ENCODE data around the gene LAMC2. TPM values are rescaled to one million over a fixed set of nuclear protein-coding genes. Genes with fewer than 3 reads are reported as not detected.

The LAMC2 gene
- total RNA-seq, 1 donor, result 3.3 TPM

DNA sequence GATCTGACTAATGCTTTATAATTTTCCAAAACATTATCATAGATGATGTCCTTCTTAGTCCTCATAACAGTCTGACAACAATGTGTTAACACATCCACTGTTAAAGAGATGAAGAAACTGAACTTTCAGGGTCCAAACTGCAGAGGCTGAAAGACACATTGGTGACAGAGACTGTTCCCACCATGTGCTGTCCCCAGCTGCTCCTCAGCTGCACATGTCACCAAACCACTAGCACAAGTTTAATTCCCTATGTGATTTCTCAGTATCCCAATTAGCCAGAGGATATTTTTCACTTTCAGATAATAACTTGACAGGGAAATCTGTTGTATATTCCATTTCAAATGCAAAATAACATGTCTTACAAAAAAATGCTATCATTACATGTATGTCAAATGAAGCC lies 24.6 kb downstream of the LAMC2 start:
- no peaks in the 10 kb centered on the region for H3K36me3 ChIP-seq (ENCODE audit: insufficient read depth, low read length)

DNA sequence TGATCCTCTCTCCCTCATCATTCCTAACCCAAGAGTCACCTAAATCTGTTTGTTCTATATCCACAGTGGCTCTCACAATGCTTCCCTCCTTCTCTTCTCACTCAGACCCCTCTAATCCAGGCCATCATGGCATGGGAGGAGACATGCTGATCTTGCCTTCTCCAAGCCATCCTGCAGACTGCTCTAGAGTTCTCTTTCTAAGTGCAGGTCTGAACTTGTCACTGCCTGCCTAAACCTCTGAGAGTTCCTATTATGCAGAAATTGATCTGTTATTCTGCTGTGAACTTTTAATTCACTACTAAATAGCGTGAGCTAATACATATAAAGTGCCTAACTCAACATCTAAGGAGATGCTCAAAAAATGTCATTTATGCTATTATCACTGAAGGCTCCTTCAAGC lies 26.8 kb downstream of the LAMC2 start:
- Histone ChIP-seq H4K20me1 (ENCODE audit: insufficient read depth, low read length) (no peaks in the 10 kb centered on the region), H3K36me3 (ENCODE audit: insufficient read depth, low read length) (no peaks in the 10 kb centered on the region), H3K27ac (ENCODE audit: low read depth, low read length) (no peak overlapping the region), H3K9me3 (ENCODE audit: low read depth, low read length) (no peaks in the 10 kb centered on the region), H3K4me1 (ENCODE audit: insufficient read depth, low read length) (peaks cover 12% of the 10 kb centered on the region), H3K4me2 (ENCODE audit: insufficient read depth, low read length) (no peak overlapping the region), H2AFZ (ENCODE audit: low read length) (no peak overlapping the region), H3K79me2 (ENCODE audit: insufficient read depth, low read length) (no peaks in the 10 kb centered on the region), H3K27me3 (ENCODE audit: insufficient read depth, low read length) (no peaks in the 10 kb centered on the region), H3K4me3 (ENCODE audit: insufficient read depth, low read length) (no peak overlapping the region)
- DNase-seq (ENCODE audit: insufficient read length, low spot score, missing footprints), result no peak
- TF ChIP-seq, protein P1, sequence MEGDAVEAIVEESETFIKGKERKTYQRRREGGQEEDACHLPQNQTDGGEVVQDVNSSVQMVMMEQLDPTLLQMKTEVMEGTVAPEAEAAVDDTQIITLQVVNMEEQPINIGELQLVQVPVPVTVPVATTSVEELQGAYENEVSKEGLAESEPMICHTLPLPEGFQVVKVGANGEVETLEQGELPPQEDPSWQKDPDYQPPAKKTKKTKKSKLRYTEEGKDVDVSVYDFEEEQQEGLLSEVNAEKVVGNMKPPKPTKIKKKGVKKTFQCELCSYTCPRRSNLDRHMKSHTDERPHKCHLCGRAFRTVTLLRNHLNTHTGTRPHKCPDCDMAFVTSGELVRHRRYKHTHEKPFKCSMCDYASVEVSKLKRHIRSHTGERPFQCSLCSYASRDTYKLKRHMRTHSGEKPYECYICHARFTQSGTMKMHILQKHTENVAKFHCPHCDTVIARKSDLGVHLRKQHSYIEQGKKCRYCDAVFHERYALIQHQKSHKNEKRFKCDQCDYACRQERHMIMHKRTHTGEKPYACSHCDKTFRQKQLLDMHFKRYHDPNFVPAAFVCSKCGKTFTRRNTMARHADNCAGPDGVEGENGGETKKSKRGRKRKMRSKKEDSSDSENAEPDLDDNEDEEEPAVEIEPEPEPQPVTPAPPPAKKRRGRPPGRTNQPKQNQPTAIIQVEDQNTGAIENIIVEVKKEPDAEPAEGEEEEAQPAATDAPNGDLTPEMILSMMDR (IDR thresholded peaks at IDR 0.05; ENCODE audit: extremely low read depth, low read depth, low read length), result no peak

More for the DNA sequence above, 24.6 kb downstream of the LAMC2 start:
- Histone ChIP-seq H3K27ac (ENCODE audit: low read depth, low read length) (no peak overlapping the region), H3K4me2 (ENCODE audit: insufficient read depth, low read length) (no peak overlapping the region), H3K79me2 (ENCODE audit: insufficient read depth, low read length) (no peaks in the 10 kb centered on the region), H2AFZ (ENCODE audit: low read length) (peak overlapping the region; percentile 27), H4K20me1 (ENCODE audit: insufficient read depth, low read length) (no peaks in the 10 kb centered on the region), H3K4me3 (ENCODE audit: insufficient read depth, low read length) (no peak overlapping the region), H3K9me3 (ENCODE audit: low read depth, low read length) (no peaks in the 10 kb centered on the region), H3K4me1 (ENCODE audit: insufficient read depth, low read length) (peaks cover 16% of the 10 kb centered on the region), H3K27me3 (ENCODE audit: insufficient read depth, low read length) (no peaks in the 10 kb centered on the region)
- no peak for DNase-seq (ENCODE audit: insufficient read length, low spot score, missing footprints)
- TF ChIP-seq, protein P1 (IDR thresholded peaks at IDR 0.05; ENCODE audit: extremely low read depth, low read depth, low read length), result no peak

DNA sequence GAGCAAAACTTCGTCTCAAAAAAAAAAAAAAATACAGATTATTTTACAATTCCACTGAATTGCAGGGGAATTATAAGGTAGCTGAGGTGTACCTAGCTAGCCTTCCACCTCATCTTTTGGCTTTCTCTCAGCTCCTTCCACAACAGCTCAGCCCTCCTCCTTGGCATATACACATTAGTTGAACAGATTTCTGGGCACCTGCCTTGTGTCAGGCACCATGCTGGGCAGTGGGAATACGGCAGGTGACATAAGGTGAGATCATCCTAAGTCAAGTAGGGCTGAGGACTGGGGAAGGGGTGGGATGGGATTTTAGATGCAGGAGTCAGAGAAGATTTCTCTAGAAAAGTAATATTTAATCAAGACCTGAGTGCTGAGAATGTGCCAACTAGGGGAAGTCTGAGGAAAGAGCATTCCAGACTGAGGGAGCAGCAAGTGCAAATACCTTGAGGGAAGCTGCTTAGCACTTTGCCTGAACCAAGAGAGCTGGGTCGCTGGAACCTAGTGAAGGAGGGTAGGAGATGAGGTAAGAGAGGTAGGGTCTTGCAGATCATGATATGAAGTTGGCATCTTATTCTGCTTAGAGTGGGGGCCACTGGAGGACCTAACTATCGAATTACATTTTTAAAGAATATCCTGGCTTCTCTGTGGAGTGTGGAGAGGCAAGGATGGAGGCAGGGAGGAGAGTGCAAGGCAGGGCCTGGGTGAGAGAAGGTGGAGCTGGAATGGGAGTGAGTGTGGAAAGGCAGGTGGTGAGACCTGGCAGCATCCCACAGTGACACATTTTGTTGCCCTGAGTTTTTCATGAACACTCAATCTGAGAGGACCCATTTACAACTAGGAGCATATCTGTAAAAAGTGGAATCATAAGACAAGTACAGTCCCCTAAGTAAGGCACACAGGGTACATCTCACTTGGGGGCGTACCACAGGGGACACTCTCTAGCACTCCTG lies 28.2 kb downstream of the LAMC2 start:
- DNase-seq (ENCODE audit: insufficient read length, low spot score, missing footprints), result no peak

More for the DNA sequence above, 28.2 kb downstream of the LAMC2 start:
- H3K4me1 ChIP-seq (ENCODE audit: insufficient read depth, low read length), result peaks cover 9% of the 10 kb centered on the region
- H3K4me2 ChIP-seq (ENCODE audit: insufficient read depth, low read length), result no peak overlapping the region
- no peaks in the 10 kb centered on the region for H3K36me3 ChIP-seq (ENCODE audit: insufficient read depth, low read length)
- no peak overlapping the region for H3K27ac ChIP-seq (ENCODE audit: low read depth, low read length)
- H3K9me3 ChIP-seq (ENCODE audit: low read depth, low read length), result no peaks in the 10 kb centered on the region
- H2AFZ ChIP-seq (ENCODE audit: low read length), result no peak overlapping the region
- no peak overlapping the region for H3K4me3 ChIP-seq (ENCODE audit: insufficient read depth, low read length)
- H3K79me2 ChIP-seq (ENCODE audit: insufficient read depth, low read length), result no peaks in the 10 kb centered on the region
- no peaks in the 10 kb centered on the region for H3K27me3 ChIP-seq (ENCODE audit: insufficient read depth, low read length)
- H4K20me1 ChIP-seq (ENCODE audit: insufficient read depth, low read length), result no peaks in the 10 kb centered on the region
- TF ChIP-seq, protein P1 (IDR thresholded peaks at IDR 0.05; ENCODE audit: extremely low read depth, low read depth, low read length), result no peak

Measured in osteoblast (primary cell).